ENCODE measurements around the gene WDSUB1. TPM values are rescaled to one million over a fixed set of nuclear protein-coding genes. Genes with fewer than 3 reads are reported as not detected.

Gene WDSUB1
- total RNA-seq, 3 donors from 2014 or later (not counting 1 experiment from before 2014, with no cell fraction given): 13.7 to 21.2 (median 14.9) TPM

DNA sequence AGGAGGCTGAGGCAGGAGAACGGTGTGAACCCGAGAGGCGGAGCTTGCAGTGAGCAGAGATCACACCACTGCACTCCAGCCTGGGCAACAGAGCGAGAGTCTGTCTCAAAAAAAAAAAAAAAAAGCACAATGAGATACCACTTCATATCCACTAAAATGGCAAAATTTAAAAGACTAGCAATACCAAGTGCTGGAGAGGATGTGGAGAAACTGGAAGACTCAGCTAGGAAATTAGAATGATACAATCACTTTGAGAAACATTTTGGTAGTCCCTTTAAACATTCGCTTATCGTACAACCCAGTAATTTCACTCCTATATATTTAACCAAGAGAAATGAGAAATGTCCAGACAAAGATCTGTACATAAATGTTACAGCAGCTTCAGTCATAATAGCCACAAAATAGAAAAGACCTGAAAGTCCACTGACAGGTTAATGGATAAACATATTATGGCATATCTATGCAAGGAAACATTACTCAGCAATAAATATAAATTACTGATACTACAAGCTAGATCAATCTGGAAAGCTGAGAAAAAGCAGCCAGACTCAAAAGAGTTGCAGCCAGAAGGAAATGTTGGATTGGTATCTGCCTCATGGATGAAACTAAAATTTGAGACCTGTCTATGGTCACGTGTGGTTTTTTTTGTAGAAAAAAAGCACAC is 40.0 kb downstream of the WDSUB1 start:
- Mint-ChIP-seq H3K27ac (no peak overlapping the region), H3K4me1 (peaks cover 33 to 34% of the 10 kb centered on the region in 2 donors), H3K27me3 (ENCODE audit: low read depth in 2 of 2) (no peaks in the 10 kb centered on the region), H3K36me3 (peaks cover 26% of the 10 kb centered on the region), H3K9me3 (peaks cover 0 to 3% of the 10 kb centered on the region in 2 donors), H3K4me3 (no peak overlapping the region)
- intact Hi-C loops (cut with micrococcal nuclease): no loop called here
- no peaks in the 10 kb centered on the region for H3K9me3 ChIP-seq (ENCODE audit: control insufficient read depth, insufficient read depth, low read length)
- H3K36me3 ChIP-seq (ENCODE audit: control insufficient read depth, insufficient read depth, low read length): peaks cover 16% of the 10 kb centered on the region
- no peak overlapping the region for H3K4me3 ChIP-seq (ENCODE audit: low read length)
- no peak for DNase-seq
- WGBS (ENCODE audit: insufficient coverage): 92% methylated on average over 4 of the region's 7 CpGs
- H3K4me1 ChIP-seq (ENCODE audit: control insufficient read depth, insufficient read depth, low read length): peaks cover 8% of the 10 kb centered on the region
- ATAC-seq: no peak
- no peak for TF ChIP-seq CTCF (IDR thresholded peaks at IDR 0.05)
- H3K27ac ChIP-seq (ENCODE audit: low read length): no peak overlapping the region
- H3K27me3 ChIP-seq (ENCODE audit: control insufficient read depth, insufficient read depth, low read length): no peaks in the 10 kb centered on the region

DNA sequence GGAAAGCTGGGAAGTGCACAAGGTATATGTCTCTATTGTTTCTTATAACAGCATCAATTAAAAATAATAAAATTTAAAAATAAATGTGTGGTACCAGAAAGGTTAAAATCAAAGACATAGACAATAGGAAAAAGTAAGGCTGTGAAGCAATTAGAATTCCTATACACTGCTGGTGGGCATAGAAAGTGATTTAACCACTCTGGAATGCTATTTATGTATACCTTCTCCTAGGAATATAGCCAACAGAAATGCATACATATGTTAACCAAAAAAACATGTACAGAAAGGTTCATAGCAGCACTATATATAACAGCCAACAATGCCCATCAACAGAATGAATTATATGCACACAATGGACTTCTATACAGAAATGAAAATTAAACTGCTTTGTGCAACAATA is 43.0 kb downstream of the WDSUB1 start:
- DNase-seq (no peak), ATAC-seq (no peak)
- Histone ChIP-seq H3K9me3 (ENCODE audit: control insufficient read depth, insufficient read depth, low read length) (no peaks in the 10 kb centered on the region), H3K27ac (ENCODE audit: low read length) (no peak overlapping the region), H3K36me3 (ENCODE audit: control insufficient read depth, insufficient read depth, low read length) (peaks cover 28% of the 10 kb centered on the region), H3K4me3 (ENCODE audit: low read length) (no peak overlapping the region), H3K27me3 (ENCODE audit: control insufficient read depth, insufficient read depth, low read length) (no peaks in the 10 kb centered on the region), H3K4me1 (ENCODE audit: control insufficient read depth, insufficient read depth, low read length) (no peaks in the 10 kb centered on the region)
- Mint-ChIP-seq H3K27me3 (ENCODE audit: low read depth in 2 of 2) (no peaks in the 10 kb centered on the region), H3K36me3 (peaks cover 37% of the 10 kb centered on the region), H3K27ac (no peak overlapping the region), H3K4me1 (peaks cover 20 to 22% of the 10 kb centered on the region in 2 donors), H3K9me3 (peaks cover 0 to 3% of the 10 kb centered on the region in 2 donors), H3K4me3 (no peak overlapping the region)
- intact Hi-C loops (cut with micrococcal nuclease): no loop called here
- TF ChIP-seq CTCF (IDR thresholded peaks at IDR 0.05): no peak

DNA sequence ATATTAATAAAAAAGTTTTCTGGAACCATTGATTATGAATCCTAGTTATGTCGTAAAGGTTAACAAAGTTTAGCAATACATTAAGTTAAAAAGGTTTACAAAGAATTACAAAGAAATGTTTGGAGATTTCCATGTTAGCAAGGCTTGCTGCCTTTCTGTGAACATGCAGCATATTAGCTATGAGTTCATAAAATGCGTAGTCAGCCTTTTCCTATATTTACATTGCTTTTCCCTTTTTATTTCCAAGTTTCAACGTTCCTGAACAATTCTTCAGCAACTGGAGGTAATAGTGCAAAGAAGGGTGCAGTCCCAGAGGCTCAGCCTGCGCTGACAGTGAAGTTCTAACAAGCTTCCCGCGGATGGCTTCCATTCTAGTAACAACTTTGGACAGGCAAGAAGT is 51.6 kb downstream of the WDSUB1 start:
- H3K36me3 Mint-ChIP-seq: peaks cover 12% of the 10 kb centered on the region
- Histone ChIP-seq H3K4me1 (ENCODE audit: control insufficient read depth, insufficient read depth, low read length) (peaks cover under 1% of the 10 kb centered on the region), H3K4me3 (ENCODE audit: low read length) (no peak overlapping the region), H3K9me3 (ENCODE audit: control insufficient read depth, insufficient read depth, low read length) (no peaks in the 10 kb centered on the region), H3K27me3 (ENCODE audit: control insufficient read depth, insufficient read depth, low read length) (no peaks in the 10 kb centered on the region), H3K27ac (ENCODE audit: low read length) (no peak overlapping the region), H3K36me3 (ENCODE audit: control insufficient read depth, insufficient read depth, low read length) (peaks cover 17% of the 10 kb centered on the region)
- H3K9me3 Mint-ChIP-seq: no peaks in the 10 kb centered on the region
- 92% methylated on average over 6 of the region's 6 CpGs for WGBS (ENCODE audit: insufficient coverage)
- H3K27me3 Mint-ChIP-seq (ENCODE audit: low read depth in 2 of 2): no peaks in the 10 kb centered on the region
- intact Hi-C loops (cut with micrococcal nuclease): no loop called here
- H3K27ac Mint-ChIP-seq: no peak overlapping the region
- no peak for TF ChIP-seq CTCF (IDR thresholded peaks at IDR 0.05)
- DNase-seq (no peak), ATAC-seq (no peak)
- no peak overlapping the region for H3K4me3 Mint-ChIP-seq
- H3K4me1 Mint-ChIP-seq: peaks cover 4 to 5% of the 10 kb centered on the region in 2 donors

Measured in natural killer cell (primary cell).